SKM-1 (cell line): ENCODE data around the gene PITX1.
"Not testable (repeated sequence)": the region's sequence is repeated elsewhere in the genome, so short reads cannot be mapped to it uniquely, and the experiment has no call there.

ENCODE experiments used
- DNase-seq: peaks from one replicate; lab custom pipeline; 2025; ENCODE audit not compliant: unreplicated experiment; lab: John Stamatoyannopoulos, UW

PITX1 gene

DNA sequence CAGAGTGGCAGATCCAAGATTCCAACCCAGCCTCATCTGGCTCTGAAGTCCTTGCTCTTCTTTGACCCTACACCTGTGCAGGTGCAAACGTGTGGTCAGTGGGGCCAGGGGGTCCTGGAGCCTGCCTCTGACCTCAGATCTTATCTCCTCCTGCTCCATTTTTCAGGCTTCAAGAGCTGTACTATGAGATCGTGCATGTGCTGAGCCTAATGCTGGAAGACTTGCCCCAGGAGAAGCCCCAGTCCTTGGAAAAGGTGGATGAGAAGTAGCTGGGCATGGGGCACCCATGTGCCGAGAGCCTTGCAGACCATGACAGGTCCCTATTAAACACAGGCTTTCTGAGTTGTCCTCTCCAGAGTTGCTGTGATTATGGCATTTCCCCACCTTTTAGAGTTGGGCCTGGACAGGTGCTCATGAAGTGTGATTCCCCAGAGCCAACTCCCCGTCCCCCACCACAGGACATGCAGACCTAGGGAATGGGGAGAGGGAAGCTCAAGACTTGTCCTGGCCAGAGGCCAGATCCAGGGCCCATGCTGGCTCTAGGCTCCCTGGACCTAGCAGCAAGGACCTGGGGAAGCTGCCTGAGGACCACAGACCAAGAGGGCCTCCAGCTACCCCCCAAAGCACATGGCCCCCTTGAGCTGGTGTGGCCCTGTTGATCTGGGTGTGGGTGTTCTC, 22.5 kb downstream of the PITX1 start:
- no peak for DNase-seq

DNA sequence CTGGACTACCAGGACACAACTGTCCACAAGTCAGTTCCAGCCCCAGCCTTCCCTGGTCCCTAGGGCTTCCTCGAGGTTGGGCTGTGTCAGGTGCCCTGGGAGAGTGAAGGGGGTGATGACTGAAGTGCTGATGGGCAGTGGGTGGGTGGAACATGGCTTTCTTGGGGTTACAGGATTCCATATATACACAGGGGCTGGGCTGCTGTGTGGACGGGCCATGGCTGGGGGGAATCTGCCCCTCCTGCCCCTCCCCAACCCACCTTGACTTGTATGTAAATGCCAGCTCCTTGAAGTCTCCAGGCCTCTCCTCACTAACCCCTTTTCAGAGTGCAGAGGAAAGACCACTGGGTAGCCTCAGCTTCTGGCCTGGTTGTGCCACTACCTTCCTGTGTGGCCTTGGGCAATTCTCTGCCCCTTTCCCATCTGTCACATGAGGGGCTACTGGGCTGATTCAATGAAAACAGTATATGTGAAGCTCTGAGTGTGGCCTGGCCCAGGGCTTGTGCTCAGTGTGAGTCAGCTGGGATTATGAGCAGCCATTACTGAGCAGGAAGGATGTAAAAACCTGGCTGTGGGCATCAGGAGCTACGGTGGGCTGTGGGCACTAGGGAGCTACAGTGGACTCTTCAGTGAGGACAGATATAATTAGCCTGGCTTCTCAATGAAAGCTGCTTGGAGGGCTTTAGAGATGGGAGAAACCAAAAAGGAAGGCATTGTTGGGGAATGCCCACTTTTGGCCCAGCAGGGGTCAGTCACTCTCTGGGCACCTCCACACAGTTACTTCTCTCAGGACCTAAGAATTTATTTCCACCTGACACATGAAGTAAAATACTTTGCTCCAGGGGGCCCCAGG, 23.3 kb downstream of the PITX1 start:
- no peak for DNase-seq

GRCh38 chr5:135009736-135010501, 24.1 kb downstream of the PITX1 start:
- no peak for DNase-seq

DNA sequence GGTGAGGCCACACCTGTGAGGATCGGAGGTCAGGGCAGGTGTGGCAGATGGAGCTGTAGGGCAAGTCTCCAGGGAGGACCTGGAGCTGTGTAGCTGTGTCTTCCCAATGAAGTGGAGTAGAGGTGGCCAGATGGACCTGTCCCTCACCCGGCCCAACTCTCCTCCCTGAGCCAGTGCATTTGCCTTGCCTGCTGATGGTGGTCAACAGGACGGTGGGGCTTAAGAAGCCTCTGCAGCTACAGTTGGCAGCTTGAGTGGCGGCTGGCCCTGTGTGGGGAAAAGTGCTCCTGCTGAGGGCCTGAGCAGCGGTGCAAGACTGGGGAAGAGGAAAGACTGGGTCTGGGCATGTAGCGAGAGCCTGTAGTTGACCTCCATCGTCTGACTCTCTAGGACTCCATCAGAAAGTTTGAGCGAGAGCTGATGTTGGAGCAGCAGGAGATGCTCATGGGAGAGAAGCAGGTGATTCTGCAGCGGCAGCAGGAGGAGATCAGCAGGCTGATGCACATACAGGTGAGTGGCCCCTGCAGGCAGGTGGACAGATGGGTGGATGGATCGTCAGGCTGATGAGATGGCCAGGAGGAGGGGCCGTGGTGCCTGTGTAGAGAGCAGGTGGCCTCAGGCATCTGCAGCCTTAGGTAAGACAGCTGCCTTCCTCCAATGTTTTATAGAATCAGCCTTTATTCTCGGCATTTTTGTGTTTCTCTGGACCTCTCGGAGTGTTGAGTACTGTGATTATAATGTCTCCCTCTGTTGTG, 24.9 kb downstream of the PITX1 start:
- no peak for DNase-seq

- no peak for DNase-seq
Observed at GRCh38 chr5:135008556-135008955, 25.5 kb downstream of the PITX1 start.

GRCh38 chr5:135007749-135008363, 26.2 kb downstream of the PITX1 start:
- no peak for DNase-seq

DNA sequence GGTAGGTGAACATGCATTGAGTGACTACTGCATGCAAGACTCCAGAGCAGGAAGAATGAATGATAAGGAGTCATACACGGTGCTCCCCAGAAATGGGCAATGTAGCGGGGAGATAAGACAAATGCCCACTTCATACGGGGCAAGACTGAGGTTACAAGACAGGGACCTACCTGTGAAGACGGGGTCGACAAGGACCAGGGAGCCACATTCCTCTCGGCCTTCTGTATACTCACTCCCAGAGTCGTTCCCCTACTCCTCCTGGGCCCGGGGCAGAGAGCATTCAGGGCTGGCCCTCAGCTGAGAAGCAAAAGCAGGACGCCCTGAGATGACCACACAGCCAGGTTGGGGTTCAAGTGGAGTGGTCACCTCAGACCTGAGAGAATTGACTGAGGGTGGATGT, 26.7 kb downstream of the PITX1 start:
- no peak for DNase-seq

GRCh38 chr5:135005076-135005475, 29.0 kb downstream of the PITX1 start:
- DNase-seq: no peak

DNA sequence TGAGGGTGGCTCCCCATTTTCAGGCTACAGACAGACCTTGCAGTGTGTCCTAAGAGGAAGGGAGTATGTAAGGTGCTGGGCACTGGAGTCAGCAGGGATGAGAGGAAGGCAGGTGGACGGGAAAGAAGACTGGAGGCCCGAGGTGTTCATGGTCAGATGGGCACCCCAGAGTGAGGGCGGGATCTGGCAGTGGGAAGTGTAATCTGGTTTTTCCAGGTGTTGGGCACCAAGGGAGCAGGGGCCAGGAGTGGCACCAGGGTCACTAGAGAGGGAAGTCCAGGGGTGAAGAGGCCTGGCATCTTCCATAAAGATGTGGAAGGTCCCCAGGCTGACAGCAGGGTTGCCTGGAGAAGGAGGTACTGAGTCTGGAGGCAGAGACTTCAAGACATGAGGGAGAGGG, 29.7 kb downstream of the PITX1 start:
- DNase-seq: no peak

GRCh38 chr5:134998068-134998467, 36.0 kb downstream of the PITX1 start:
- DNase-seq: not testable (repeated sequence)

GRCh38 chr5:134997015-134997414, 37.0 kb downstream of the PITX1 start:
- DNase-seq: no peak

- DNase-seq: no peak
Observed at GRCh38 chr5:134995850-134996402, 38.1 kb downstream of the PITX1 start.

DNA sequence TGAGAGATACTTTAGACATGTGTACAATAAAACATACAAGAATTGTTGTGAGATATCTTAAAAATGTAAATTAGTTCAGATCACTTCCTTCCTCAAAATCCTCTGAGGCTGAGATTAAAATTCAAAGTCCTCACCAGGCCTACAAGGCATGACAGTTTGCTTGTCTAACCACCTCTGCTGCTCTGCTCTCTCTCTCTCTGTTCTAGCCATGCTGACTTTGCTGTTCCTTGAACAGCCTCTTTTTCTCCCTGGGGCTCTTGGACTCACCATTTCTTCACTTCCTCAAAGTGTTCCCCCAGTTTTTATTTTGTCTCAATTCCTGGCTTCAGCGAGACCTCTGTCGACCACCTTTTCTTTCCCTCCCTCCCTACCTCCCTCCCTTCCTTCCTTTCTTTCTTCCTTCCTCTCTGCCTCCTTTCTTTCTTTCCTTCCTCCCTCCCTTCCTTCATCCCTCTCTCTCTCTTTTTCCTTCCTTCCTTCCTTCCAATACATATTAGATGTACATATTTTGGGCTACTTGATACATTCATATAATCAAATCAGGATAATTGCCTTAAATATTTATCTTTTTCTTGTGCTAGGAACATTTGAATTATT, 39.4 kb downstream of the PITX1 start:
- no peak for DNase-seq

DNA sequence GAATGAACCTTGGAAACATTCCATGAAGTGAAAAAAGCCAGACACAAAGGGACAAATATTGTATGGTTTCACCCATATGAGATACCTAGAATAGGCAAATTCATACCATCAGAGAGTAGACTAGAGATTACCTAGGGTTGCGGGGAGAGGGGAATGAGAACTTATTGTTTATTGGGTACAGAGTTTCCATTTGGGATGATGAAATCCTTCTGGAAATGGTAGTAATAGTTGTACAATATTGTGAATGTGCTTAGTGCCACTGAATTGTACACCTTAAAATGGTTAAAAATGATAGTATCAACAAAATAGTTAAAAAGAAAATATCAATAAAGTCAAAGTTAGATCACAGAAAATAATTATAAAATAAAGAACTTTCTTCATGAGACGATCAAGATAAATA, 40.9 kb downstream of the PITX1 start:
- DNase-seq: no peak

DNA sequence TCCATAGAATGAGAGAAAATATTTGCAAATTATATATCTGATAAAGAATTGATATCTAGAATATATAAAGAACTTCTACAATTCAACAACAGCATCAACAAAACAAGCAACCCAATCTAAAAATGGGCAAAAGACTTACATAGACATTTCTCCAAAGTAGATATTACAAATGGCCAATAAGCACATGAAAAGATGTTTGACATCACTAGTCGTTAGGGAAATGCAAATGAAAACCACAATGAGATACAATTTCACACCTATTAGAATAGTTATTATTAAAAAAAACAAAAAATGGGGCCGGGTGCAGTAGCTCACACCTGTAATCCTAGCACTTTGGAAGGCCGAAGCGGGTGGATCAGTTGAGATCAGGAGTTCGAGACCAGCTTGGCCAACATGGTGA, 41.9 kb downstream of the PITX1 start:
- DNase-seq: no peak

- DNase-seq: not testable (repeated sequence)
Observed at GRCh38 chr5:134990183-134990582, 43.8 kb downstream of the PITX1 start.

DNA sequence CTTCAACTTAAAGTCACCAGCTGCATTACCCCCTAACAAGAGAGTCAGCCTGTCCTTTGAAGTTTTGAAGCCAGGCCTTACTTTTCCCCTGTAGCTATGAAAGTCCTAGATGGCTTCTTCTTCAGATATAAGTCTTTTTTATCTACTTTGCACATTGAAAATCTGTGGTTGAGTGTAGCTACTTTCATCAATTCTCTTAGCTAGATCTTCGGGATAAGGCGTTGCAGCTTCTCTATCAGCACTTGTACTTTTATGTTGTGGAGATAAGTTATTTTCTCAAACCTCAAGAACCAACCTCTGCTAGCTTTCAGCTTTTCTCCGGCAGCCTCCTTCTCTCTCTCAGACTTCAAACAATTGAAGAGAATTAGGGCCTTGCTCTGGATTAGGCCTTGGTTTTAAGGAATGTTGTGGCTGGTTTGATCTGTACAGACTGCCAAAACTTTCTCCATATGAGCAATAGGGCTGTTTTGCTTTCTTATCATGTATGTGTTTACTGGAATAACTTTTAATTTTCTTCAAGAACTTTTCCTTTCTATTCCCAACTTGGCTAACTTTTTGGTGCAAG, 44.7 kb downstream of the PITX1 start:
- no peak for DNase-seq

DNA sequence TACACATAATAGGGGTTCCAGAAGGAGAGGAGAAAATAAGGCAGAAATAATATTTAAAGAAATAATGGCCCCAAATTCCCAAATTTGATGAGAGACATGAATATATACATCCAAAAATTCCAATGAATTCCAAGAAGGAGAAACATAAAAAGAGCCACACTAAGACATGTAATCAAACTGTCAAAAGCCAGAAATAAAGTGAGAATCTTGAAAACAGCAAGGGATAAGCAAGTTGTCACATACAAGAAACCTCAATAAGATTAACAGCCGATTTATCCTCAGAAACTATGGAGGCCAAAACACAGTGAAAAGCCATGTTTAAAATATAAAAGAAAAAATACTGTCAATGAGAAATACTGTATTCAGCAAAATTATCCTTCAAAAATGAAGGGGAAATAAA, 51.8 kb downstream of the PITX1 start:
- DNase-seq: no peak

DNA sequence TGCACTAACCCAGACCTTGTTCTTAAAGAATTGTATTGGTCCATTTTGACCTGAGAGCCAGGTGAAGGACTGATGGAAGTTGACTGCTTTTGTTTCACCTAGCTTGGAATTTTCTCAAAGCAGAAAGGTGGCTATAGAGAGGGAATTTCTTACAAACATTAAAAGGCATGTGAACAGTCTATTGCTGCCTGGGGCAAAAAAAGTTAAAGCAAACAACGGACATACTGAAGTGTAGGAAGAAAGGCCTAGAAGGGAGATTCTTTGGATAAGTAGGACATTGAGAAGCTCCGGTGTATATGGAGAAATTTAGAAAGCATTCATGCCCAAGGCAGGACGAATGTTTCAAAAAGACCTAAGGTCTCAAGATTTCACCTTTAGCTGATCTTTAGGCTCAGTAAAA, 54.6 kb downstream of the PITX1 start:
- DNase-seq: no peak
